Dermis microvascular lymphatic vessel endothelial cell (primary cell): ENCODE measurements around the gene CORO2A. TPM values are rescaled to one million over a fixed set of nuclear protein-coding genes. Genes with fewer than 3 reads are reported as not detected.

Source experiments
- DNase-seq, 2 donors: peaks; one replicate each; pipeline versions ENCODE4 v3.0.0 to v3.0.0-alpha.2; 2010; ENCODE audit warnings: low read depth in 2 of 2
- total RNA-seq: library from RNA; depleted of rRNA; stranded (reverse); fragments of >200 nt; gene quantifications from 2 replicates; pipeline ENCODE4 v1.2.1, GENCODE V29; 2014

The CORO2A gene
- total RNA-seq, 1 donor from 2014 or later: 0.51 TPM

DNA sequence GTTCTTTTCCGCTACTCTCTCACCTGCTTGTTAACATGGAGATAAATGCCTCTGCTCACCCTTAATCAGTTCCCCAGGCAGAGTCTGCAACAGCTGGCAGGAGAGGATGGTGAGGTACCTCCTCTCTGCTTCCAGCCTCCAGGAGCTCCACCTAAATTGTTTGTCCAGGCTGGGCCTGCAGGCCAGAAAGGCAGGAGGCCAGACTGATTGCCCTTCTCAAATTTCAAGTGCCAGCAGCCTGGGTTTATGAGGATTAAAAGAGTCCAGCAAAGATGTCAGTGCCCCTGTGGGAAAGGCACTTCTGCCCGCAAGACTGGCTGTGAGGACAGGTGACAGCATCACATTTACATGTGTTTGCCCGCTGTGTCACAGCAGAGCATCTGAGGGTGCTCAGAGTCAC is 19.8 kb downstream of the CORO2A start:
- no peak for DNase-seq

DNA sequence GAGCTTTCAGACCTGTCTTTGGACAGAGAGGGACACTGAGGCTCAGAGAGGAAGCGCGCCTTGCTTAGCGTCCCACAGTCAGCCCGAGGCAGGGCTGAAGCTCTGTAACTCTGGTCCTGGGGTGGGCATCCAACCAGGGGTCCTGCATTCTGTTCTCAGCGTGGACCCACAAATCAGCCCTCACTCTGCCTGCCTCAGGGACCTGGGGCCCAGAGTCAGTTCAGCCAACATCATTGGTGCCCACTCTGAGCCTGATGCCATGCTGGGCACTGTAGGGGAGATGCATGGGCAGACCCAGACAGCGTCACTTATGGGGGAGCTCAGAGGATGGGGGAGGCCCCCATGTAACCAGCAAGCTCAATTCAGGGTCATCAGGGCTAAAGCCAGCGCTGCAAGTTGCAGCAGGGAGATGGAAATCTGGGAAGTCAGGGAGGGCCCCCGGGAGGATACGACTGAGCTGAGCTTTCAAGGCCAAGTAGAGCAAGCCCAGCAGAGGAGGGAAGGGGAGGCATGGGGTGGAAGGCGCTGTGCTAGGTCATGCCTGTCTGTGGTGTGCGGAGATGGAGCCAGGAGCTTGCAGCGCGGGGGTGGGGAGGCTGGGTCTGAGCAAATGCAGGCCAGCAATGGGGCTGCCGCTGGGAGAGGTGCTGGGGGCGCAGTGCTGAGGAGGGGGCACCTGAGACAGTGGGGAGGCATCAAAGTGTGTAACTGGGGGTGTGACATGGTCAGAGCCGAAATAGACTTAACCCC is 21.1 kb downstream of the CORO2A start:
- DNase-seq: no peak

DNA sequence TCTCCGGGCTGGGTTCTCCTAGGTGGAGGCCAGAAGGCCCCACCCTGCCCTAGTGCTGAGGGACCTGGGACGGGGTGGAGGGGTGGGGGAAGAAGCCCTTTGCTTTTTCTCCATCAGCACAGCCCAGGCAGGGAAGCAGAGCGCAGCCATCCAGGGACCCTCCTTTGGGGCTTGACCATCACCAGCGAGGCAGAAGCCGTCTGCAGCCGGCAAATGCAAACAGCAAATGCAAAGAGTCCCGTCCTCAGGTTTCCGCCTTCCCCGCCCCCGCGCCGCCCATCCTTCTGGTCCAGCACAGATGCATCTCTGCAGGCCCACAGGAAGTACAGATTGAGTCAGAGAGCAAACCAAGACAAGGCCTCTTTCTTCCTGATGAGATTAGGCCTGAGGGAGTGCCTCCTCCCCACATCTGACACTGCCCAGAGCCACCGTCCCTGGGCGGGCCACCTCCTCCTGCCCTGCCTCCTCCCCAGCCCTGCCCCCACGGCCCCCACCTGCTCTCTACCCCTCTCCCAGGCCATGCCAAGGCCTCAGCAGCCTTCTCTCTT is 23.4 kb downstream of the CORO2A start:
- DNase-seq: no peak

DNA sequence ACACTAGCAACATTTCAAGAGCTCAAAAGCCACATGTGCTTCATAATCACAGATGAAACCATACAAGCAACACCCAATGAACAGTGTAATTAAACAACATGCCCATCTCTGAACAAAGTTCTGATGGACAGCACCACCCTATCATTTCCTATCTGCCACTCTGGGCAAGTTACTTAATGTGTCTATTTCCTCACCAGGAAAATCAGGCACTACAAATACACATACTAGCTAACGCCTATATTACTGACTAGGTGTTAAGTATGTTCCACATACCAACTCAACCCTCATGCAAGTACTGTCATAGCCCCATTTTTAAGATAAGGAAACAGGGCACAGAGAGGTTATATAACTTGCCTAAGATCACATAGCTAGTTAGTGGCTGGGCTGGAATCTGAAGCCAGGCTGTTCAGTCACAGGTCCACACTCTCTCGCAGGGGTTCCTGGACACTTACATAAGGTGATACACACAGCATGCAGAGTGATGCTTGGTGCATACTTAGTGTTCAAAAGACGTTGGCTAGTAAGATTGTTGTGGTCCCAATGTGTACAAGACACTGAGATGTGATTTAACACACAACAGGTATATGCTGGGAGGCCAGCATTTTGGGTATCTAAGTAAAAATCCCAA is 24.2 kb downstream of the CORO2A start:
- DNase-seq: no peak

DNA sequence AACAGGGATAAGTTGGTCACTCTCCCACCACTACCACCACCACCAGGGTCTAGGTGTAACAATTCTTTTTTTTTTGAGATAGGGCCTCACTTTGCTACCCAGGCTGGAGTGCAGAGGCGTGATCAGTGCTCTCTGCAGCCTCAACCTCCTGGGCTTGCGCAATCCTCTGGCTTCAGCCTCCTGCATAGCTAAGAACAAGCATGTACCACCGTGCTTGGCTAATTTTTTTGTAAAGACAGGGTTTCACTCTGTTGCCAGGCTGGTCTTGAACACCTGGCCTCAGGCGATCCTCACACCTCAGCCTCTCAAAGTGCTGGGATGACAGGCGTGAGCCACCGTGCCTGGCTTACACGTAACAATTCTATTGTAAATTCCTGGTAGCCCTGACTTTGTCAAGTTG is 27.5 kb downstream of the CORO2A start:
- DNase-seq: no peak

DNA sequence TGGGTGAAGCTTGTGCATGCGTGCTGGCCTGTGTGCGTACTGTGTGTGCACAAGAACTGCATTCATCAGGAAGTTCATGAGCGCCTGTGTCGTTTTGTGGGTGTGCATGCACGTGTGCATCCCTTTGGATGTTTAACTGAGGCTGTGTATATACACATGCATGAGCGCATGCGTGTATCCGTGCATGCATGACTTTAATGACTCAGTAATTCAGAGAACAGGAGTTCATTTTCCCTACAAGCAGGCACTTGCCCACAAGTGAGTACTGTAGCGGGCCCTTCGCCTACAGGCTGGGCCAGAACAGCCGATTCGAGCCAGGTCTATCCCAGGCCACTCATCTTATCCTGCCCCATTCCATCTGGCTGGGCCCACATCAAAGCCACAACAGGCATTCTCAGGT is 29.8 kb downstream of the CORO2A start:
- no peak for DNase-seq

DNA sequence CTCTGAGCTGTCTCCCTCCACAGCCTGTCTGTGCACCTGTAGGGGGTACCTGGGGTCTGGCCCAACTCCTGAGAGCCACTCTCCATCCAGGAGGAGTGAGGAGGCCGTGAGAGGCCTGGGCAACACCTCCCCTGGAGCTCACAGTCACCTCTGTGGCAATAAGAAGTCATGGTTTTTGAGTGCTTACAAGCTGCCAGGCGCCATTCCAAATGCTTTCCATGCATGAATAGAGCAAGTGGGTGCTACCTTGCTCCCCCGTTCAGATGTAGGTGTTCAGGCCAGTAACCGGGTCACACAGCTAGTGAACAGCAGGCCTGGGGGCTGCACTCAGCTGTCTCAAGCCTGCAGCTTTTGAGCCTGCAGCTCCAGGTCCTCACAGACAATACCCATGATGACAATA is 30.6 kb downstream of the CORO2A start:
- DNase-seq: no peak

DNA sequence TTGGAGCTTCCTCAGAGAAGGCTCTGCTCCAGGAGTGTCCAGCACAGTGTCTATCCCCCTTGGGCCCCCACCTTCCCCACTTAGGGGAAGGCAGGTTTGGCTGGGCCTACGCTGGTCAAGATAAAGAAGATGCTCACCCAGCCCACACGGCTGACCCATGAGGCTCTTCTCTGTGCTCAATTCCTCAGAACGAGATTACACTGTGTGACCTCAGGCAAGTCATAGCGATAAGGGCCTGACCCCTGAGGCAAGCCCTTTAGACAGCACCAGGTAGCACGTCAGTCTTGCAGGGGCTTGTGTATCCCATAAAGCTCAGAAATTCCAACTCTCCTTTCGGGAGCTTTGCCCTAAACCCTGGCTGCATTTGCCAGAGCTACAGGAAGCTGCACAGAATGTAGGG is 32.6 kb downstream of the CORO2A start:
- no peak for DNase-seq

DNA sequence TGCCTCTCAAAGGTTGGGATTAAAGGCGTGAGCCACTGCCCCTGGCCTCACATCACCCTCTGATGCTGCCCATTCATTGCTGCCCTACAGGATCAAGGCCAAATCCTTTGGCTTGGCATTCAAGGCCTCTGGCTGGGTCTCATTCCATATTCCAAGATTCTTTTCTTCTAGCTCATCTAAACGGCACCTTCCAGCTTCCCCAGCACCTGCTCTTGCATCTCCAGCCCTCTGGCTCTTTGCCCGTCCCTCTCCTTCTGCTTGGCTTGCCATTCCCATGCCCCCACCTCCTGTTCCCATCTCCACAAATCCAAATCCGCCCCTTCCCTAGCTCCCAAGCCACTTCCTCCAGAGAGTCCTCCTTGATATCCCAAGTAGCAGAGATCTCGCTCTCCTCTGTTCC is 33.1 kb downstream of the CORO2A start:
- DNase-seq: no peak

DNA sequence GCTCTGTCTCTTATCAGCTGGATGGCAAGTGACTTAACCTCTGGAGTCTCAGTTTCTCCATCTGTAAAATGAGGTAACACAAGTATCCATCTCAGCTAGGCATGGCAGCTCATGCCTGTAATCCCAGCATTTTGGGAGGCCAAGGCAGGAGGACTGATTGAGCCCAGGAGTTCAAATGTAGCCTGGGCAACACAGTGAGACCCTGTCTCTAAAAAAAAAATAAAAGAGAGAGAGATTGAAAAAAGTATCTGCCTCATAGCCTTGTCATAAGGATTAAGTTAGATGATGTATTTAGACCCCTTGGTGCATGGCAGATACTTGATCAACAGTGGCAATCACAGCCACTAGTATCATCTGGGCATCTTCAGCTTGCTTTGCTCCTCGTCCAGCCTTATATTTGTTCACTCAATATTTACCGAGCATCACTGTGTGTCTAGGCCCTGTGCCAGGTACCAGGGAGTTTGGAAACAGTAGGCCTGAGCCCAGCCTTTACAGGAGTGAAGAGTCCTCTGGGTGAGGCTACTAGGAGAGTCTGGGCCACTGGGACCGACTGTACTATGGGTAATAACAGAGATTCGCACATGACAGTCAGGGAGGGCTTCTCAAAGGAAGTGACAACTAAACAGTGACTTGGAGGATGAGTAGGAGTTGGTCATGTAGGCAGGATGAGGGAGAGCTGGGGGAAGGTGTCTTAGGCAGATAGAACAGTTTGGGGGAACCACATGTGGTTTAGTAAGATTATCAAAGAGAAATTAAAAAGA is 34.2 kb downstream of the CORO2A start:
- DNase-seq: no peak

DNA sequence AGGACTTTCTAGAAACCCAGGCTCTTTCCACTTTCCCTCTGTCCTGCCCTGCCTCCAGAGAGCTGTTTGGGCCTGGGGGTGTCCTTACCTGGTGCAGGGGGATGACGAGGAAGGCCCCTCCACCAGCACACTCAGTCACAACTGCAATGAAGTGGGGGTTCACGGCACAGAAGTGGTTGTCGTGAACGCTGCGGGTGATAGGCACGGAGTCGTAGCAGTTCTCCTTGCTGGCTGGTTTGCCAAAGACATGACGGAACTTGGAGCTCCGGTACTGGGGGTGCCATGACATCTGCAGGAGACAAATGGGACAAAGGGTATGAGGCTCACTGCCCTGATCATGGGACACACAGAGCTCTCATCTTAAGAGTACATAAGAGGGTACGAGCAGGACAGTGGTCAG is 35.1 kb downstream of the CORO2A start:
- no peak for DNase-seq

DNA sequence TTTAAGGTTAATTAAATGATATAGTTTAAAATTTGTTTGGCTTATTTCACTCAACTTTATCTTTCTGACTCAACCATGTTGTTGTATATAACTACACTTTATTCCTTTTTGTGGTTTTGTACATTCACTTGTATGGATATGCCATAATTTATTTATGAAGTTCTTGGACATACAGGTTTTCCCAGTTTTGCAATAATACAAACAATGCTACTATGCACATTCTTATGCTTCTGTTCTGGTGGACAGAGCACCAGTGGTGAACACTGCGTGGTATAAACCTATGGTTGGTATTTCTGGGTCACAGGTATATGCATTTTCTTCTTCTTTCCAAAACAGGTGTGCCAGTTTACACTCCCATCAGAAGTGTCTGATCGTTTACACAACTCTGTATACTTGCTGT is 37.8 kb downstream of the CORO2A start:
- DNase-seq: no peak

DNA sequence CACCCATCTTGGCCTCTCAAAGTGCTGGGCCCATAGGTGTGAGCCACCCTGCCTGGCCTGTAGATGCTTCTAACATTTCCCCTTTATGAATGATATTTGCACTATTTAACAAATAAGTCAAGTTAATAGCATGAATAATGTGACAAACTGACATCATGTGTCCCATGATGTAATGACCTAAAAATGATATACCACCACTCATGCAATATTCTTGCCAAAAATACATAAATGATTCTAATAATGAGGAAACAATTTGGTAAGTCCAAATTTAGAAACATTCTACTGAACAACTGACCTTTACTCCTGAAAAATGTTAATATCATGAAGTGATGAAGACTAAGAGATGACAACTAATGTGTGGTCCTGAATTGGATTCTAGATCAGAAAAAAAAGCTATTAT is 39.9 kb downstream of the CORO2A start:
- no peak for DNase-seq

DNA sequence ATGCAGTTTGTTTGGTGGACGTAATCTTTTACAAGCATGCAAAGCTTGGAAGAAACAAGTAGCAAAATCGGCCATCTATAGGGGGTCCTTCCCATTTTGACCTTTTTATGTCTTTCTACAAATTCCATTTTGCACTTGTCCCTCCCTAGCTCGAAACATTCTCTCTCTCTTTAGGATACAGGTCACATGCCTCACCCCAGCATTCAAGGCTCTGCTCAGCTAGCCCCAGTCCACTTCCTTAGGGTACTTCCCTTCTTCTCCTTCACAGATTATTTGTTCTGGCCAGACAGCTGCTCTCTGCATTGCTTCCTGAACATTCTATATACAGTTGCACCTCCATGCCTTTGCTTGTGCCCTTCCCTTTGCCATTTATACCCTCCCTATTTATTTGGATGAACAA is 41.7 kb downstream of the CORO2A start:
- DNase-seq: no peak

DNA sequence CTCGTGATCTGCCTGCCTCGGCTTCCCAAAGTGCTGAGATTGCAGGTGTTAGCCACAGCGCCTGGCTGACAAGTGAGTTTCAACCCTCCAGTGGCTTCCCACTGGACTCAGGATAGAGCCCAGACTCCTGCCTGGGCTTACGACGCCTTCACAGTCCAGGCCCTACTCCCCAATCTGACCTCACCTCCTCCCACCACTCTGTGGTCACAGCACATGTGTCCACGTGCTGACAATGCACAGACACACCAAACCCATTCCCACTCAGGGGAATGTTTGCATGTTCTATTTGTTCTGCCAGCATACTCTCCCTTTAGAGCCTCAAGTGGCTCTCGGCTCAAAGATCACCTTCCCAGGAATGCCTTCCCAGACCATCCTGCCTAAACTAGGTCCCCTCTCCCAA is 42.3 kb downstream of the CORO2A start:
- no peak for DNase-seq

DNA sequence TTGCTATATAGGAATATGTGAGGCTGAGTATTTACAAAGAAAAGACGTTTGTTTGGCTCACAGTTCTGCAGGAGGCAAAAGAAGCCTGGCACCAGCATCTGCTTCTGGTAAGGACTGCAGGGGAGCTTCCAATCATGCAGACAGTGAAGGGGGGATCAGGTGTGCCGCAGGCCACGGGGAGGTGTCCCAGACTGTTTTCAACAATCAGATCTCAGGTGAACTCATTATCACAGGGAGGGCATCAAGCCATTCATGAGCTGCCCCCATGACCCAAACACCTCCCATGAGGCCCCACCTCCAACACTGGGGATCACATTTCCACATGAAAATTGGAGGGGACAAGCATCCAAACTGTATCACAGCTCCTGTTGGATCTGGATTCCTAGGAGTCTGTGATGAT is 43.0 kb downstream of the CORO2A start:
- DNase-seq: no peak

DNA sequence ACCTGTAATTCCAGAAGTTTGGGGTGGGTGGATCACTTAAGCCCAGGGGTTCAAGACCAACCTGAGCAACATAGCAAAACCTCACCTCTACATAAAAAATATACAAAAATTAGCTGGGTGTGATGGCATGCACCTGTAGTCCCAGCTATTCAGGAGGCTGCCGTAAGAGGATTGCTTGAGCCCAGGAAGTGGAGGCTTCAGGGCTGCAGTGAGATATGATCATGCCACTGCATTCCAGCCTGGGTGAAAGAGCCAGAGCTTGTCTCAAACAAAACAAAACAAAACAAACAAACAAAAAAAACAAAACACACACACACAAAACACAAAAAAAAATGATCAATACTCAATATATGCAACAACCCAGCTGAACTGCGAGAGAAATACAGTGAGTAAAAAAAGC is 44.0 kb downstream of the CORO2A start:
- DNase-seq: no peak

DNA sequence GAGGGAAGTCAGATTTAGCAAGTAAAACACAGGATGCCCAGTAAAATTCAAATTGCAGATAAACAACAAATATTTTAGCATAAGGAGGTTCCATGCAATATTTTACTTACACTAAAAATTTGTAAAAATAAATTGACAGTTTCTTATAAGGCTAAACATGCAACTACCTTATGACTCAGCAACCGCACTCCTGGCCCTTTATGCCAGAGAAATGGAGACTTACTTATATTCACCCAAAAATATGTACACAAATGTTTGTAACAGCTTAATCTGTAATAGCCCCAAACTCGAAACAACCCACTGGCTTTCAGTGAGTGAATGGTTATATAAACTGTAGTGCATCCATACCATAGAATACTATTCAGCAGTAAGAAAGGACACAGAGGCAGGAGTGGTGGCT is 44.9 kb downstream of the CORO2A start:
- no peak for DNase-seq

DNA sequence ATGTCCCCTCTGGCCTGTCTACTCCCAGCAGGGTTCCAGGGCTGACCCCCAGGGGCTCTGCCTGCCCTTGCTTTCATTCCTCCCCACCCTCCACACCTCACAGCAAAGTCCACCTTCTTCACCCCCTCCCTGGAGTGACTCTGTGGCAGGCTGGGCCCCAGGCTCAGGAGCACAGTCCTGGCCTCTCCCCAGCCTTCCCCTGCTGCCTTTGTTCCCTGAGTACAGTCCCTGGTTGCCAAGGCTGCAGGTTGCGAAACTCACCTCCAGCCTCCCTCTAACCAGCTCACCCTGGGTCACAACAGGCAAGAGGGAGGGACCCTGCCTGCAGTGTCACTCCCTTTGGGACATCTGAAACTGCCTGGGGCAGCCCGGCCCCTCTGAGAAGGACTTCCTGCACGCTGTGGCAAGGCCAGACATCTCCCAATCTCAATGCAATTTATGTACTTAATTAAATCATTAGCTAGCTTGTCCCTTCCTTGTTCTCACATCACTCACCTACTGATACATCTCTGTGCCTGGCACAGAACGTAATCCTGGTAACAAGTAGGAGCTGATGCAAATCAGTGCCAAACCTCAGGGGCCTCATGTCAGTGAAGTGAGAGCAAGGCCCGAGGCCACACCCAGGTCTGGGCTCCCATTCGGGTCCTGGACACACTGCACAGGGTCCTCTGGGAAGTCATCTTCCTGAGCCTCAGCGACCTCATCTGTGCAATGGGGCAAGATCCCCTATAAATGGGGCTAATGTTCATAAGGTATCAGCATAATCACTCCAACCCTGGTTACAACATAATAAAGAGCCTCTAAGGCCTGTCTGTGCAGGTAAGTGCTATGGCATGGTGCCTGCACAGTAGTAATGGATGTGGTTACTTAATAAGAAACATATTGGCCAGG is 46.1 kb downstream of the CORO2A start:
- DNase-seq: no peak

DNA sequence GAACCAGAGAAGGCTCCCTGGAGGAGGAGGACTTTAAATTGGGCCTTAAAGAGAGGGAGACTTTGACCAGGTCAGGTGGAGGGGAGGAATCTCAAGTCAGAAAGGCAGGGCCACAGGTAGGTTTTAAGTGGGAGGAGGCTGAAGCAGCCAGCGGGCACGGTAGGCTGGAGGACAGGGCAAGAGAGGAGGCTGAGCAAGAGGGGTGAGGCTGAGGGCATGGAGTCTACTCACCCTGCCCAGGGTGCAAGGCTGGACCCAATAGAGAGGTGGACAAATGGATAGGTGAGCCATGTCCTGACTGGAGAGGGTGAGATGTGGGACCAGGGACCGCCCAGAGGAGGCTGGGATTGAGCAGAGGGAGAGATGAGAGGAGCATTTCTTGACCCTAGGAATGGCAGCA is 47.8 kb downstream of the CORO2A start:
- no peak for DNase-seq

DNA sequence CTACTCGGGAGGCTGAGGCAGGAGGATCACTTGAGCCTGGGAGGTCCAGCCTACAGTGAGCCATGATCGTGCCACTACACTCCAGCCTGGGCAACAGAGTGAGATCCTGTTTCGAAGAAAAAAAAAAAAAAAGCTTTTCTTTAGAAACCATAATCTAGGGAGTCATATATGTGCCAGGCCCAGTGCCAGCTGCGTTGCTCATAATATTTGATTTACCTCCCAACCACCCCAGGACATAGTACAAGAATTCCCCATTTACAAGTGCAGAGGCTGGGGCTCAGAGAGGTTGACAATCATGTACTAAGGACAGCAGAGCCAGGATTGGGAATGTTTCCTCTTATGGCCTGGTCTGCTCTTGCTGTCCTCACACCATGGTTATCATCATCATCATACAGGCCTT is 48.4 kb downstream of the CORO2A start:
- no peak for DNase-seq
